Midbrain (tissue), 1 donor: ENCODE measurements around the gene SLC8A1.

ENCODE experiments used
- DNase-seq: peaks from one replicate; lab custom pipeline; 2025; lab: John Stamatoyannopoulos, UW

The SLC8A1 gene

DNA sequence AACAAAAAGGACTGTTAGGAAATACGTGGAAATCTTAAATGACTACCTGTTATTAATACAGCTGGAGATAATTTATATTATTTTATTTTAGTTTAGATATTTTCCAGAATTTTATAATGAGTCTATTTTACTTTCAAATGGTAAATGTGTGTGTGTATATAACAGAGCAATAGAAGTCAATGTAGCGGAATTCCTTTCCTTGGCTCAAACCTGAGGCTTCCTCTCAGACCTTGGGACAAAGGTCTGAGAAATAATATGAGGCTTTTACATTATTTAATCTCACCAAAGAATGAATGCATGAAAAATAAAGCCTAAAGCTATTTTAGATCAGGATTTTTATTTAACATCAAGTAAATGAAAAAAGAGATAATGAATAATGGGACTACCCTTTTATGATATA, 65.7 kb downstream of the SLC8A1 start:
- DNase-seq, result no peak

DNA sequence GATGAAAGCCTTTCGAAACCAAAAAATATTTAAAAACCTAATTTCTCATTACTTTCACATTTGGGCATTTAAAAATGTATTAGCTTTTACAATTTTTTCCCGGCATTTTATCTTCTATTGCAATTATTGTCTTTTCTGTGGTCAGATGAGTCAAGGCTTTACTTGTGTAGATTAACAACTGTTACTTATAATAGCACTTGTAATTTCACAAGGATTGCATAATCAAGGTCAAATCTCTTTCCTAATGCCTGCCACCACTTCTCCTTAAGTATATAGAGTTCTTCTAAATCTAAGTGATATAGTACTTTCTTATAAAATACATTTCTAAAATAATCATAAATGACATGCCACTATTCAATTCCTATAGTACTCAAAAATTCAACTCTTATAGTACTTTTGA, 67.2 kb downstream of the SLC8A1 start:
- no peak for DNase-seq

DNA sequence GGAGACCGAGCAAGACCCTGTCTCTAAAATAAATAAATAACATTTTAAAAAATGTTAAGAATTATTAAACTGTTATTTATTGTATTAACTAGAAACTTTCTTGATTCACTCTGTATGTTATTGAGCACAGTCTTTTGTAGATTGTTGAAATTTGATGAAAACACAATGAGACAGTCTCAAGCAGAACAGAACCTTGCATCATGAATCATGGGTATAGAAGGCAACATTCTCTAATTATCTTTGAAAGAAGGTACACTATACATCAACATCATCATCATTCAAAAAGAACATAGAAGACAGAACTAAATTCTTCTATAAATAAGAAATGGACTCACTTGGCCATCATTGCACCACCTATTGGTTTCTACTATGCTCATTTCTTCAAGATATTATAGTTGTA, 67.7 kb downstream of the SLC8A1 start:
- DNase-seq, result no peak

DNA sequence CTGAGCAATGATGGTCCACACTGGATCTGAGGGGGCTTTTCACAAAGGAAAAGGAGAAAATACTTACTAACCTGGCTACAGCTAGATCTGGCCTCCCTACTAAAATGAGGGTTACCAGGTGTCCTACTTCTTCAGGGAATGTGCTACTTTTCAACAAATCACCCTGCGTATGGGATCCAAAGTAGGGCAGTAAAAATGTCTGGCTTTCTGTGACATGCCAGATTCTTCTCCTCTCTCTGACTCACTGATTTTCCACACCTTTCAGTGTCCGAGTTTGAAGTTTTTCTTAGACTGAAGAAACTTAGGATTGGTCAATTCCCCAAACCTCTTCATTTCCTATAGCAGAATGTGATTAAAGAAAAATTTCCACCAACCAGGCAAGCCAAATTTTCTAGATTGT, 71.2 kb downstream of the SLC8A1 start:
- DNase-seq, result no peak

DNA sequence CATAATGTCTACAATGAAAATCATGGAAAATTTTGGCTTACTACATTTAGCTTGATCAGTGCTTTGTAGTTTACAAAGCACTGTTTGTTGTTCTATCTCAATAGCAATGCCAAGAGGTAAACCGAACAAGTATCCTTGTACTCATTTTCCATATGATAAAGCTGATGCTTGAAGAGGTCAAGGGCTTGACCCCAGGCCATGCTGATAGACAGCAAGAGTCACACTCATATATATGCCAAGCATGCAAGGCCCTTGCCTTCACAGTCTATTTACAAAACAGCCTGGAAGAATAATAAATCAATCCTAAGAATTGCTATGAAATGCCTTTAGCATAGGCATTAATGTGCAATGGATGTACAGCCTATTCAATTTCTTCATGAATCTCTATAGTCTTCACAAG, 71.8 kb downstream of the SLC8A1 start:
- DNase-seq, result no peak

DNA sequence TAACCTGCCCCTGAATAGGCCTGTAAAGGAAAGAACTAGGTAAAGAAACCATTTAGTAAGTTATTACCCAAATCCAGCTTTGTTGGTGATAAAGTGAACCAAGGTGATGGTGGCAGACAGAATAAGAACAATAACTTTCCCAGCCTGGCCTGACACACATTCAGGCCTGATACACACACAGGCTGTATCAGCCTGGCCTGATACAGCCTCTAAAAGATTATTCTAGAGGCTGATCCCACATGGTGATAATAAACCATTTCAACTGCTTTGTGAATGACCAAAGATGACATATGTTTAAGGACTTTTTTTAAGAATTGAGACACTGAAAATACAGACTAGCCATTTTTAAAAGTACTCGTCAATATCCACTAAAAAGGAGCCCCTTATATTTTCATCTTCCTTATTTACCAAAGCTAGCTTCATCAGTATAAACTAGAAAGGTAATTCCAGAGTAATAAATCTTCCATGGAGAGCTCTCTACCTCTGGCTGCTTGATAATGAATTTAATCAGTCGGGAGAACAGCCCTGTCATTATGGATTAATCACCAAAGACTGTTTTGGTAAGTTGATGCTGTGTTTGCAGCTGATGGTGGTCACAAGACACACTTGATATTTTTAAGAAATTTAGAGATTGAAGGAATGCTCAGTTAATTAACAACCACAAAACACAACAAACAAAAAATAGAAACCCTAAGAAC, 77.2 kb downstream of the SLC8A1 start:
- no peak for DNase-seq

DNA sequence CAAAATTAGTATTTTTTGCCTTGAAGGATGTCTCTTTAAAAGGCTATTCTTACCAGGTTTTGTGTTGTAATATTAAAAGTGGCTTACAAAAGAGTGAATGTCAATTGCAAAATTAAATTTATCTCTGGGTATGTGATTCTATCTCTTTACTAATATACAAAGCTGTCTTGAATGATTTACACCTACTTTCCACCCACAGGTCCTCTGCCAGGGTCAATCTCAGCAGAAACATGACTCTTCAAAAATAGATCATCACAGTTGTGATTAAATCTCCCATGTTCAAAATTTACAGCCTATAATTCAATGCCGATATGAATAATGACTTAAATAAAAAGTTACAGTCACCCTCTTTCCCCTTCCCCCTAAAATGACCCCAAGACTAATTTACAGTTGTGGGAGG, 78.8 kb downstream of the SLC8A1 start:
- no peak for DNase-seq

DNA sequence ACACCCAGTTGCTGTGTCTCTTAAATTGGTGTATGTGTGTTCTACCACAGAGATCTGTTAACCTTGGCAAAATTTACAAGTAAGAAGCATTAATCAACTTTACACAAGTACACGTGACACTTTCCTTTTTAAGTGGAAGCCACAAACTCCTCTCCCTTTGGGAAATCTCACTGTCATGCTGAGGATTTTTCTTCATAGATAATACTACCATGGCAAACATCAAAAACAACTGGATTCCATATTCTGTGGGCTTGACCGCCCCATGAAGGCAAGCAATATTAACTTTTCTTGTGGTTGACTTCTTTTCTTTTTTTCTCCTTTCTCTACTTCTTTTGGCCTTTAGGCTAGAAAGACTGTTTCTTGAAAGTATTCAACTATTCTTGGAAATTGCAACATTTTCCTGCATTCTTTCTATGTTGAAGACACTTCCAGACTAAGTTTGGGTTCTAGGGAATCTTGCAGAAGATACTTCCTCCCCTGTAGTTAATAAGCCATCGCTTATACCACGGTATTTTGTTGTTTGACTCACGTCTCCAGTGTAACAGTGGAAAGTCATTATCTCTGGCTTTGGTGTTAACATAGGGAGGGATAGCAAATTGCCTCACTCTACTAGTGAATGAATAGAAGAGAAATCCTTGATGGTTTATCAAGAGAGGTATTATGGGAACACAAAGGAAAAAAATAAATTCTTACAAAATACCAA, 79.5 kb downstream of the SLC8A1 start:
- DNase-seq, result no peak

DNA sequence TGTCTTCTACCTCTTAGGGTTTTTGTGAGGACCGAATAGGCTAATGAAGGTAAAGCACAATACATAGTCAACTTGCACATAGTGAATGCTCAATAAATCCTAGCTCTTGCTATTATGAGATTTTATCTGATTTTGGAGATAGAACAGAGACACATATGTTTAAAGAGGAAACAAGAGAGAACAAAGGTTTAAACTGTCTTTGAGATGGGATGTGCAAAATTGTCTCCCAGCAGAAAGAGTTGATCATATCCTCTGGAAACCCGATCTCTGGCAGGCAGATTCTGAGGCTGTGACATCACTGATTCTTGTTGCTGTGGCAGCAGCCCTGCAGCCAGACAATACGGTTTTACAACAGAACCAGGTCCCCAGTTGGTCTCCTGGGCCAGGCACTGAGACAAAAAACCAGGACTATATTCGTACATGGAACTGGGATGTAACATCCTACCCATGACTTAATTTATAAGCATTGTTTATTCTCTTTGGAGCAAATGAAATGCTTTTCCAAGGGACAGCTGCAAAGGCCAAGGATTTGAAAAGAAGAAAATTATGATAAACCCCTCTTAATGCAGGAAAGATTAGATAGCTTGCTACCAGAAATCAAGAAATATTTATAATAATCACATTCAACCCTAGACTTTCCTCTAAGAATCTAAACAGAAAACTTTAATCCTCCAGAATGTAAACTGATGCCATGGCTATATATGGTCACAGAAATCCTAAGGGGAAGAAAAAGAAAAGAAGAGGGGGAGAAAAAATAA, 80.2 kb downstream of the SLC8A1 start:
- no peak for DNase-seq

DNA sequence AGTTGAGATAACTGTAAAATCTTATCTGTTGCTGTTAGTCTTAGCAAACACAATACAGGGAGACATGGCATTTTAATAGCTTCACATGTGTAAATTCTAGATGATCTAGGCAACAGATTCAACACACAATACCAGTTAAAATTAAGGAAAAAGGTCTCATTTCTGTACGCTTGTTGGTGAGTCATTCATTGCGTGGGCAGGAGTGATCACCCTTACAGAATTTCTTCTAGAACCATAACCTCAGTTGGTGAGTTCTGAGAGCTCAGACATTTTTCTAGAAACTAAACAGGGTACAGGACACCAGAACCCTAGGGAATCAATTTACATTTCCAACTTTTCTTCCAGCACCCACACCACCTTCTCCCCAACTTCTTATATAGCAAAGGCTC, 81.9 kb downstream of the SLC8A1 start:
- DNase-seq, result no peak

DNA sequence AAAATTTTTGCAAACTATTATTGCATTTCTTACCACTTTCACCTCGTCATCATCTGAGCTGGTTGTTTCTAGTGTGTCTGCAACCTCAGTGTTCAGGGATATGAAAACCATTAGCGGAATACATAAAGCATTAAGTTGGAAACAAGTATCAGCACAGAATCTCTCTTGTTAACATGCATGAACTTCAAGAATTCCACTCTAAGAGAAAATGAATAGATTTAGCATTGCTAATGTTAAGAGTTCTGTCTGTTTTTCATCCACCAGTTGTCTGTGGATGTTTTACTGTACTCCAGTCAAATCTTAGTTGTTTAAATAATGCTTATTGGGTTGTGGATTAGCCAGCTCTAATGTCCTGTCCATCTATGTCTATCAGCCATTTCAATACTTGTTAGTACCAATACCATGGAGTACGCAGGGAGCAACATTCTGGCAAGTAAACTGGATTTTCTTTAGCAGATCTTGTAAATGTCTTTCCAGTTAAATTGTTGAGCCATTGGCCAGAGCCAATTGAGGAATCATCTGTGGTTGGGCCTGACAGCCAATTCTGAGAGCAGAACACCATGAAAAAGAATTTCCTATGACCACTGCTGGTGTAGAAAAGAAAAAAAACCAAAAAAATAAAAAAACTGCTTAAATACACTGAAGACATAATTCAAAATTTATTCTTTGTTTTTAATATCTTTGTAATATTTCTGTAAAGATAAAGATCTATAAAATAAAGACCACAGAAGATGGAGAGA, 82.5 kb downstream of the SLC8A1 start:
- no peak for DNase-seq

DNA sequence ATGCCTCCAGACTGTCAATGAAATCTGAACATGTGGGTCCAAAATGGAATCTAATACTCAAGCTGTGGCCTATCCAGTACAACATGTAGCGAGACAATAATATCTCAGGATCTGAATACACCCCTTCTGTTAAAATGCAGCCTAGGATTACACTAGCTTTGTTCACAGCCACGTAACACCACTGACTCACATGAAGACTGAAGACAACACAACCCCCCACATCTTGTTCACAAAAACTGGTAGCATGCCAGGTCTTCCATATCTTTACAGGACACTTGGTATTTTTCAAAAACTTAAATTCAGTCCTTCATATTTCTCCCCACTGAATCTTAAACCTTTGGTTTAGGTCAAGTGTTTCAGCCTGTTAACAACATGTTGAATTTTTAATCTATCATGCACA, 84.2 kb downstream of the SLC8A1 start:
- no peak for DNase-seq

DNA sequence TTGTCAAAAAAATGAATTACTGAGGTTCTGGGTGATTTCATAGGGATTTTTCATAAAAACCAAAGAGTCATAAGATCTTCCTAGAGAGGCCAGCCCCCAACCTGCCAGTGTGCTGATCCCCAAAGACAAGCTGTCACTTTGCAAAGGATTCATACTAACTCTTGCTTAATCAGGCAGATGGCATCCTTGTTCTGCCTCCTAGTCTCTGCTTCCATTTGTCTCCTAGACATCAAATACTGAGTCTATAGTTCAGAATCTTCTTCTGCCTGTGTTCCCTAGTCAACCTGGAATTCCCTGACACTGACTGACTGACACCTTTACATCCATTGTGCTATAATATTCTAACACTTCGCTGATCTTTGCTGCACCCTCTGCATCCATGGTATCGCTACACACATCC, 84.9 kb downstream of the SLC8A1 start:
- no peak for DNase-seq

DNA sequence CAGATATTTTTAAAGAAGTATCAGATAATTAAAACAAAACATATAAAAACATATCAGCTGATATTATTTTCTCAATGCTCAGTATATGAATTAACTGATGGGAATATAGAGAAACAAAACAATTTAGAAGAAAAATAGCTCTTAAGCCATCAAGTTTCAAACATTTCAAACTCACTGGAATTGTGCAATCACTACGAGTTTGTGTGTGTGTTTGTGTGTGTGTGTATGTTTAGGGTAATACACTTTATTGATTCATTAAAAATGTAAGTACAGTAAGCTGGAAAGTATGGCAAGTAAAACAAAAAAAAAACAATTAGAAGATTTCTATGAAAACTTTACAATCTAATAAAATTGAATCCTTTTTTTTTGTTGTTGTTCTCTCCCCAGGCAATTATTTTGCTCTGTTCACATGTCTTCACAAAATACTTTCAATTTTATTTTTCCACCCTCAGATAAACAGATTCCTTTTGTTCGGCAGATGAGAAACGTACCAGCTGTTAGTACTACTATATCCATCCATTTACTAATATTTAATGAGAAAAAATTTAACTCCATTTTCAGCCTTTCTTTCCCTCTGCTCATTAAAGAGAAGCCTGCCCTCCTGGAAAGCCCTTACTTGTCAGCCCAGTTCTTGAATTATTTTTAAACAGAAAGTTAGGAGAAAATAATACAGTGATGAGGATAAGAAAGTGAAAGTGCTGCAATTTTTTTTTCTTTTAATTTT, 87.6 kb downstream of the SLC8A1 start:
- DNase-seq, result no peak

DNA sequence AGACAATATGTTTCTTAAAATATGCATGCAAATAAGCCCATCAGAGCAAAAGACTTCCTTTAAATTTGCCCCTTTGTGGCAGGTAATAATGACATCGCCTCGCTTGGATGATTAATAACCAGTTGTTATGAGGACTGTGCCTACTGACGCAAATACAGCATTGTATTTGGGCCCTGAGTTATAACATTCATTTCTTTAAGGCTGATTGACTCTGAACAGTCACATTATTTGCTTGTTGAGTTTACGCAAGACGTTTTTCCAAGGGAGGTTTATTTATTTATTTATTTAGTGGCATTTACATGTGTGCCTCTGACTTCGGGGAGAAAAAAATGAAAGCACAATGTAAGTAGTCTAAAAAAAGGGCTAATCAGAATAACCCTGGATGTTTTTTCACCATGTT, 88.3 kb downstream of the SLC8A1 start:
- DNase-seq, result no peak

DNA sequence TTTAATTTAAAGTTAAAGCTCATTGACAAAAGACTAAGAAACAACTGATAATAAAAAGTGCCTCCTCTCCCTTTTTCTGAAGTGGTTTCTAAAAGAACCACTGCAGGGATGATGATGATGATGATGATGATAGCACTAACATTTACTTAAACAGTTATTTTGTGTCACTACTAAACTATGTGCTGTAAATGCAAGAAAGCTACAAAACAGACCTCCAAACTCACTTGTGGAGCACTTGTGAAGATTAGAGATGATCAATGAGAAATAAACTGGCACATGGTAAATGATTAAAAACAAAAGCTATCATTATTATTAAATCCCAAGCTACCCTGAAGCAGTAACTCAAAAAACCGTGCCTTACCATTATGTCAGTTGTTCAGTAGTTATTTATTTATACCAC, 88.7 kb downstream of the SLC8A1 start:
- no peak for DNase-seq

DNA sequence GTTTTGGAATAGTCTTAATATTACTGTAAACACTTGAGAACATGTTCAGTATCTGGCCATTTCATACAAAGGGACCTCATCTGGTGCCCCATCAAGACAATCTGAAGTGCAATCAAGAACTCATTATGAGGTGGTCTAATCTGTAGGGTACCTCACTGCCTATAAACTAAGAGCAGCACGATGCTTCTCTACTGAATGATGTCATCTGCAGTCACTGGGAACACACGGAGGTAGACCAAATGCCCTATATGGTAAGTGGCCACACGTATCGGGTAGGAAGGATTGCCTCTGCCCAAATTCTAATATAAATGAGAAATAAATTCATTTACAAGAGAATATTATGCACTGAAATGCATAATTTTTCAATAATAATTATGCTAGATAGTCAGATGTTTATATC, 90.4 kb downstream of the SLC8A1 start:
- no peak for DNase-seq

DNA sequence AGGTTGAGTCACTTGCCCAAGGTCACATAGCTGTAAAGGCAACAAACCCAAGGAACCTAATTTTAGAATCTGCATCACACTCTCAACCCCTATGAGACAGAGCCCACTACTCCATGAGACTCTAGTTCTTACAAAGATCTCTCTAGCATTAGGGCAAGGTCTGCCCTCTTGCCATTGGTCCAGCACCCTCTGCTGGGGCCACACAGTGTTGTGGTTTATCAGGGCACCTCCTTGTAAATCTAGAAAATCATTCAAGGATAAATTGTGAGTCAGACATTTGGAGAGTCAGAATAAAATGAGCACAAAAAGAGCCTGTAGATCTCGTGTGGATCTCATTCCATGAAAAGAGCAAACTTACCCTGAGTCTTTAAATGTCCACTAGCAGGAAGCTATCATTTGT, 91.2 kb downstream of the SLC8A1 start:
- DNase-seq, result no peak

DNA sequence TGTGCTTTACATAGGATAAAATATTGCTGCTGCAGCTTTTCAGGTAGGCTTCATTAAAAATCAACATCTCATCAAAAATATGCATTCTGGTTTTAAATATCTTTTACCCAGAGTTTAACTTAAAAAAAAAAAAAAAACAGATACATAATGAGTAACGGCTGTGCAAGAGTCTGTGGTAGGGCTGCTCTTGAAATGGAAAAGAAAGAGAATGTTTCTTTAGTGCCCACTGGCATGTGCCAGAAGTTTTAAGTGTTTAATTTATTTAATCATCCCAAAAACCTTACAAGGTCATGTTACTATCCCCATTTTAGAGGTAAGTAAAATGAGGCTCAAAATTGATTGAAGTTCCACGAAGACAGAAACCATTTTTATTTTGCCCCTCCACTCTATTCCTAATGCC, 92.1 kb downstream of the SLC8A1 start:
- no peak for DNase-seq

DNA sequence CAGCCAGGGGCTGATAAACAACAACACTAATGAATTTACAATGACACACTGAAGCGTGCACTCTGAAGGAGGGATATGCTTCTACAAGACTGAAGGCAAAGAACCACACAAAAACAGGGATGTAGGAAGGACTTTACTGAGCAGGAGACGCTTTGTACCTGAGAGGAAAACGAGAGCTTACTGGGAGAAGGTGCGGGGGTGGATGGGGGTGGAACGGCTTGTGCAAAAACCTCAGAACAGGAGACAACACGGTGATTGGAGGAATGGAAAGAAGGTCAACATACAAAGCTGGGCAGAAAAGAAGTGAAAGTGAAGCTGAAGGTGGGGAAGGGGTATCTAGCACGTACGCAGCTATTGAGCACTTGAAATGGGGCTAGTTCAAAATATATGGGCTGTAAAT, 93.1 kb downstream of the SLC8A1 start:
- no peak for DNase-seq

DNA sequence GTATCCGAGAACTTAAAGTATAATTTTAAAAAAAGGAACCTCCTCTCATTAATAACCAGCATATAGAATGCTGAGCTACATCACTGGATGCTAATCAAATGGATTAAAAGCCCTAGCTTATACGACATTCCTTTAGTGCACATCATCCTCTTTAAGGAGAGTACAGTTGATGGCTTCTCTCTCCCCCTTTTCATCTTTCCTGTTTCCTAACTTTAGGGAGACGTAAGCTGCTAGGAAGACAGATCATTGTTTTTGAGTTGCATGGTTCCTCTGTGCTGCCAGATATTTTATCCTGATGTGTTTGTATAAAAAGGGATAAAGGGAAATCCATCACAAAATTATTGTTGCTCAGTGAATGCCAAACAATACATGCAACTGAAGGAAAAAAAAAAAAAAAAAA, 94.2 kb downstream of the SLC8A1 start:
- DNase-seq, result no peak

DNA sequence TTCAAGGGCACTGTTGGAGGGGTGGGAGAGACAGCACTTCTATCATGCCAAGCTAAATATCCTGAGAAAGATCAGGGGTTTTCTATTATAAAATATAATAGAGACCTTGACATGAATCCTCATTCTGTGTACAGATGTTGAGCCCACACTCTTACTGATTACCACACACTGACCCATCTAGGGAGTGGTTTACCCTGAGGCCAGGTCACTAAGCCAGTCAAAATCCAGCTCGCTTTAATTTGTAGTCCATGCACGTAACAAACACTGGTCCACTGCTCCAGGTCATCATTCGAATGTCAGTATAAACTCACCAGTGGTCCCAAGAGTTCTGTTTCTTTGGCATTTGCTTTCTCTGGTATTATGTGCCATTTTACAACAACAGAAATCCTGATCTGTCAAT, 96.4 kb downstream of the SLC8A1 start:
- DNase-seq, result no peak
